Colonic mucosa (tissue), 4 donors: Measurements from ENCODE around the gene TARS1. TPM values are rescaled to one million over a fixed set of nuclear protein-coding genes. Genes with fewer than 3 reads are reported as not detected.
"Not testable (repeated sequence)": the region's sequence is repeated elsewhere in the genome, so short reads cannot be mapped to it uniquely, and the experiment has no call there.

Source experiments
- DNase-seq: peaks from one replicate; pipeline ENCODE4 v3.0.0-alpha.2; 2020
- H3K27ac ChIP-seq: fragments of 200-600 bp; one replicate; pipeline ENCODE4 v1.8.0; 2021
- H3K27me3 ChIP-seq: fragments of 200-600 bp; one replicate; pipeline ENCODE4 v1.8.0; 2021
- H3K36me3 ChIP-seq: fragments of 200-600 bp; one replicate; pipeline ENCODE4 v1.8.0; 2021
- H3K4me1 ChIP-seq: fragments of 200-600 bp; one replicate; pipeline ENCODE4 v1.8.0; 2021; ENCODE audit warnings: mild to moderate bottlenecking
- H3K4me3 ChIP-seq: fragments of 200-600 bp; one replicate; pipeline ENCODE4 v1.8.0; 2021
- H3K9ac ChIP-seq, 2 donors: one replicate each; pipeline ENCODE4 v1.7.0; 2013; ENCODE audit warnings: control low read depth in 2 of 2, low read depth in 2 of 2, low read length in 2 of 2
- H3K9me3 ChIP-seq: fragments of 200-600 bp; one replicate; pipeline ENCODE4 v1.8.0; 2021
- CTCF ChIP-seq: fragments of 200-600 bp; IDR thresholded peaks from one replicate; pipeline ENCODE4 v1.8.0; 2022; ENCODE audit warnings: antibody characterized with exemption, mild to moderate bottlenecking
- intact Hi-C: fragments of 100-400 bp; cut with DNase I; formaldehyde crosslinking; loops from one replicate; pipeline ENCODE4 v1.14.1; 2022
- total RNA-seq, 2 donors: library from RNA; stranded (reverse); fragmentation: NEBNext Ultra II Directional in 1 of 2; extraction: Animal tissue kit (Norgen Biotek cat#: 25700) in 1 of 2; gene quantifications; one replicate each; pipeline ENCODE4 v1.2.1, GENCODE V29; 2021
- donor health status: healthy.
- donor health status: DM: no; HTN: no; CAD: no.
- donor health status: DM: no; HTN: no; CAD: no.

The TARS1 gene
- total RNA-seq, 2 donors from 2014 or later: 146 to 187 TPM

- TF ChIP-seq CTCF: no peak
- DNase-seq: no peak
- H3K36me3 ChIP-seq: no peaks in the 10 kb centered on the region
- no peaks in the 10 kb centered on the region for H3K4me1 ChIP-seq
- no peaks in the 10 kb centered on the region for H3K27me3 ChIP-seq
- intact Hi-C loops: no loop called here
- H3K27ac ChIP-seq: no peak overlapping the region
- H3K9me3 ChIP-seq: no peaks in the 10 kb centered on the region
- H3K4me3 ChIP-seq: no peak overlapping the region
- no peak overlapping the region for H3K9ac ChIP-seq
Observed at GRCh38 chr5:33513462-33514185, 72.9 kb downstream of the TARS1 start.

DNA sequence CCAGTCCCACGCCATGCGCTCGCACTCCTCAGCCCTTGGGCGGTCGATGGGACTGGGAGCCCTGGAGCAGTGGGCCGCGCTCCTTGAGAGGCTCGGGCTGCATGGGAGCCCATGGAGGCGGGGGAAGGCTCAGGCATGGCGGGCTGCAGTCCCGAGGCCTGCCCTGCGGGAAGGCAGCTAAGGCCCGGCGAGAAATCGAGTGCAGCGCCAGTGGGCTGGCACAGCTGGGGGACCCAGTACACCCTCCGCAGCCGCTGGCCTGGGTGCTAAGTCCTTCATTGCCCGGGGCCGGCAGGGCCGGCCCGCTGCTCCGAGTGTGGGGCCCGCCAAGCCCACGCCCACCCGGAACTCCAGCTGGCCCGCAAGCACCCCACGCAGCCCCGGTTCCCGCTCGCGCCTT is 74.6 kb downstream of the TARS1 start:
- H3K27me3 ChIP-seq, H3K4me3 ChIP-seq, DNase-seq, H3K27ac ChIP-seq, H3K9ac ChIP-seq, H3K9me3 ChIP-seq, H3K4me1 ChIP-seq, intact Hi-C loops, H3K36me3 ChIP-seq: not testable (repeated sequence)

GRCh38 chr5:33516421-33516820 is 75.7 kb downstream of the TARS1 start:
- TF ChIP-seq CTCF: no peak
- Histone ChIP-seq H3K9ac (no peak overlapping the region), H3K27me3 (no peaks in the 10 kb centered on the region), H3K4me1 (no peaks in the 10 kb centered on the region), H3K4me3 (no peak overlapping the region), H3K27ac (no peak overlapping the region), H3K36me3 (no peaks in the 10 kb centered on the region), H3K9me3 (no peaks in the 10 kb centered on the region)
- intact Hi-C loops: no loop called here
- no peak for DNase-seq
